ENCODE data around the gene IL1RAPL2.
"Not testable (repeated sequence)": the region's sequence is repeated elsewhere in the genome, so short reads cannot be mapped to it uniquely, and the experiment has no call there.

The IL1RAPL2 gene

DNA sequence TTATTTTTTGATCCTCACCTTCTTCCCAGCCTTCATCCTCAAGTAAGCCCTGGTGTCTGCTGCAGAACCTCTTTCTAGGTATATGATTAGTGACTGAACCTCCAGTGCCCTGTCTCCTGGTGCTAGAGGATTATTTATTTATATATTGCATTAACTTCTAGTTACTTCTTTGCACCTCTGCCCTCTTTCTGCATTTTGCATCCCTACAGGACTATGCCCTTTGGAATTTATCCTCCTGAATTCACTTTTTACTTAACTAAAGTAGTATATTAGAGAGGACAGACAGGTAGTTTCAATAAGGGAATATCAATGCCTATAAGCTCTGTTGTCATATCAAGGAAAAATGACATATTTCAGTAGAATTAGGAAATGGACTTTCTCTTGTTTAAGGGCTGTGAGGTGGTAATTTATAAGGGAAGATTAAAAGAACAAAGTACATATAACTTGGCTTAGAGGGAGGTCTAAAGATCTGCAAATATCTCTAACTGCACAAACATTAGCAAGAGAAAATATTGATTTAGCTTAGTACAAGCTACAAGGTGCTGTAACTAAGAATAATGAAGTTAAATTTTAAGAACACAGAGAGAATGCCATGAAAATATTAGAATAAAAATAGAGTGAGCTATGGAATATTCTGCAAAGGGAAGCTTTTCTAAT lies 472.8 kb downstream of the IL1RAPL2 start:
- no peak for DNase-seq

DNA sequence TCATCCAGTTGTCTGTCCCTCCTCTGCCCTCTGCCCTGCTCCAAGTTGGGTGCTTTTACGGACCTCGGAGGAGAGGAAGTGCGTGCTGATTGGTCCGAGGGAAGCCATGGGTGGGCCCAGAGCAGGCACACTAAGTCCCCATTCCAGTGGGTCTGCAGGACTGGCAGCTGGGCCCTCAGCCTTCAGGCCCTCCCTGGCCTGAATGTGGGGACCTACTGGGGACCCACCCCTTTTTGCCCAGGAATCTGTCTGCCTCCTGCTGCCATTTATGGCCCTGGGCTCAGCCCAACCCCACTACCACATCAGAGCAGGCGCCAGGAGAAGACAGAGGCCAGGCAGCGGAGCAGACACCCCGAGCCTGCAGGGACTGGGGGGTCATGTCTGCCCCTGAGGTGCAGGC lies 484.9 kb downstream of the IL1RAPL2 start:
- no peak for DNase-seq

DNA sequence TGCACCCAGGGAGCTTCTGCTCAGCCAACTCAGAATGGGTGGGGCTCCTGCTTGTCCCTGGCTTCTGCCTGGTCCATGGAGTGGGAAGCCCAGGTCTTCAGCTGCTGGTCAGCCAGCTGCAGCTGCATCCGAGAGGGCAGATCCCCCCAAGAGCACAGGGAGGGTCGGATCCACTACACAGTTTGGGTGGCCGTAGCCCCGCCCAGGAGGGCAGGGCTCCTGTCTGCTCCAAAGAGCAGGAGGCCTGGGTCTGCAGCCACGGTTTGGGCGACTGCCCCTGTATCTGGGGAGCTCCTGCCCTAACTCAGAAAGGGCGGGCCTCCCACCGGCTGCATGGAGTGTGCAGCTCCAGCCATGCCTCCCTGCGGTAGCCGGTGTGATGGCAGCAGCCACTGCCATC lies 485.4 kb downstream of the IL1RAPL2 start:
- no peak for DNase-seq

- DNase-seq, result no peak
These were observed 486.9 kb downstream of the IL1RAPL2 start for GRCh38 chrX:105052926-105053325.

DNA sequence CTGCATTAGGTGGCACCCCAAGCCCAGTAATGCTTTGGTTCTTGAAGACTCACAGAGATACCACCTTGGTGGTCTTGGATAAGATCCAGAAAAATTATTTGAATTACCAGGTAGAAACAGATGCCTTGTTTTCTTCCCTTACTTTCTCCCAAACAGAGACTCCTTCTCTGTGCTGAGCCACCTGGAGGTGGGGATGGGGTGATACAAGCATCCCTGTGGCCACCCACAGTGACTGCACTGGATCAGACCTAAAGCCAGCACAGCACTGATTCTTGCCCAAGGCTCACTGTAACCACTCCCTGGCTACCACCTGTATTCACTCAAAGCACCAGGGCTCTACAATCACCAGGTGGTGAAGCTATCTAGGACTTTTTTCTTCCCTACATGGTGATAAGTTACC lies 497.7 kb downstream of the IL1RAPL2 start:
- DNase-seq, result no peak

GRCh38 chrX:105098201-105098600 lies 532.2 kb downstream of the IL1RAPL2 start:
- no peak for DNase-seq

DNA sequence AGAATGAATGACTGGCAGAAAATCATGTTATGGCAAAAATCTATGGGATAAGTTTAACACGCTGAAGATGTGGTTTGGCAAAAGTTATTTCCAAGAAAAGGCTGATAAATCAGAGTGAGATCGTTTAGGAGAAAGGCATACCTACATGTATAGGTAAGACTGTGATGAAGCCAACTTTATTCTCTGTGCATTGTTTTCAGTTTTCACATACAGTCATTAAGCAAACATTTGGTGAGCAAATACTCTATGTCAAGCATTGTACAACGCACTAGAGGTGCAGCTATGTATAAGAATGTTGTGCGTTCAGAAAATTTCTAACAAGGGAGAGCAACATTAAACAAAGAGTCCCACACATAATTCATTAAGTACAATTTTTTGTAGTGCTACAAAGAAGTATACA lies 532.8 kb downstream of the IL1RAPL2 start:
- DNase-seq, result no peak

DNA sequence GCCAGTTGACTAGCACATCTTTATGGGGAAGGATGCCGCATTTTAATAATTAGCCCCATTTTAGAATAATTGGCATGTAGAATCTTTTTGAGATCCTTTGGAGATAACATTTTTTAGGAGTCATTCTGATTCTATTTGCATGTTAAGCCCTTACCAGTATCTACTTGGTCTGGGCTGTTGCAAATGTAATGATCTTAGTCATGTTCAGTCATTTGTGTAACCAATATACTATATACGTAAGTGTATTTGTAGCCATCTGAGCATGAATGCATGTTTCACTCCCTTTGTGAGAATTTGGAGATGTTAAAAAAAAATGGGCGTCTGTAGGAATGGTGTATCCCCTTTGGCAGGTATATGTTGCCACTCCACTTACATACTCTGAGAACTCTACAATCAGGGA lies 535.4 kb downstream of the IL1RAPL2 start:
- DNase-seq, result no peak

DNA sequence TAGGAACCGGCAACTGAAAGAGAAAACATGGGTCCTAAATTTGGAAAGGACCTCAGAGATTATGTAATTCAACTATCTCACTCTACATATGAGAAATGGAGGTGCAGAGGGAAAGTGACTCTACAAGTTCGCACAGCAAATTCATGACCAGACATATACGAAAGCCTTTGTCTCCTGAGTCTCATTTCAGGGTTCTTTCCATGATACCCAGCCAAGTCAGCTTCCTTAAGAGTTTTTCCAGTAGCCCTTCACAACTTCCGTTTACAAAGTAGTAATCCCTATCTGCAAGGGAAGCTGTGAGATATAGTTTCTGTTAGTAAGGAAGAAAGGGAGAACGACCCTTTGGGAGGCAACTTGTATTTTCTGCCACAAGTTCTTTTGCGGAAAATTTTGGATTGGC lies 543.9 kb downstream of the IL1RAPL2 start:
- DNase-seq, result no peak

DNA sequence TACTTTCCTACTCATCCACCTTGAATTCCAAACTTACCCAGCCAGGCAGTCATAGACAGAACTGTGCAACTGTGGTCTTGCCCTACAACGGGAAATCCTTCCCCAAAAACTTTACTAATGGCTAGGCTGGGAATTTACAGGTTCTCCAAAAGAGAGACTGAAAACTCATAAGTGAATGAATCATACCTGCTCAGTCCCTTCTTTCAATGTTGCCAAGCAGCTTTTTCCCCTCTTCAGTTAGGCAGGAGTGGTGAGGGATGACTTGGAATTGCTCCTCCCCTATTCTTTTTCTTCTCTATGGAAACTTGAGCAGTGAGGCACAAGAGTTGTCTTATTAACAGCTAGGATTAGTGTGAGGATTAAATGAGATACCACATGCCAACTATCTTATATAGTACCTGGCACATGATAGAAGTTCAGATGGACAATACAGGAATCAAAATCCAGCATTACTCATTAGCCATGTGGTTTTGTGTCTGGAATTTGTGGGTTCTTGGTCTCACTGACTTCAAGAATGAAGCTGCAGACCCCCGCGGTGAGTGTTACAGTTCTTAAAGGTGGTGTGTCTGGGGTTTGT lies 548.6 kb downstream of the IL1RAPL2 start:
- no peak for DNase-seq

- DNase-seq, result not testable (repeated sequence)
These were observed 549.8 kb downstream of the IL1RAPL2 start for GRCh38 chrX:105115596-105116320.

DNA sequence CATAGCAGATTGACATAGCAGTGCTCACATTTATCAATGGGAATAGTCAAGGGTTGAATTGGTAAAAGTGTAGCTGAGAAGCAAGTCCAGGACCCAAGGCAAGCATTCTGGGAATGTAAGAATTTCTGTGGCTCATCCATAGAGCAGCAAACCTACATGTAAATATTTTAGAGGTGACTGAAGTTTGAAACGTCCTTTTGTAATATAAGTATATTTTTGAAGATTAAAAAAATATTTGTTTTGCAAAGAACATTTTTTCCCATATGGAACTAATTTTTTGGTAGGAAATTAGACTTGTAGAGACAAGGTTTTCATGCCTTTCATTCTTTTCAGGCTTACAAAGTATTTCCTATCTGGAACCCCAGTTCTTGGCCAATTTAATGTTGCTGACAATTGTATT lies 550.5 kb downstream of the IL1RAPL2 start:
- DNase-seq, result no peak

DNA sequence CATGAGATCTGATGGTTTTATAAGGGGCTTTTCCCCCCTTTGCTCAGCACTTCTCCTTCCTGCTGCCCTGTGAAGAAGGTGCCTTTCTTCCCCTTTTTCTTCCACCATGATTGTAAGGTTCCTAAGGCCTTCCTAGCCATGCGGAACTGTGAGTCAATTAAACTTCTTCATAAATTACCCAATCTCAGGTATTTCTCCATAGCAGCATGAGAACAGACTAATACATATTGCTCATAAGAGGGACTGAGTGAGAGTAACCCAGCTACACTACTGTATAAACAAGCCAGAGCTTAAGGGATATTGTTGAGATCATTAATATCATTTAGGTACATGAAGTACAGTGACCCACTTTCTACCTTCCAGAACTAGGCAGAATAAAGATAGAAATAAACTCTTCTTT lies 551.6 kb downstream of the IL1RAPL2 start:
- DNase-seq, result no peak

- no peak for DNase-seq
These were observed 554.5 kb downstream of the IL1RAPL2 start for GRCh38 chrX:105120463-105120862.

- DNase-seq, result no peak
These were observed 555.2 kb downstream of the IL1RAPL2 start for GRCh38 chrX:105121186-105121585.

- no peak for DNase-seq
These were observed 560.2 kb downstream of the IL1RAPL2 start for GRCh38 chrX:105126201-105126600.

GRCh38 chrX:105134273-105134672 lies 568.3 kb downstream of the IL1RAPL2 start:
- no peak for DNase-seq

DNA sequence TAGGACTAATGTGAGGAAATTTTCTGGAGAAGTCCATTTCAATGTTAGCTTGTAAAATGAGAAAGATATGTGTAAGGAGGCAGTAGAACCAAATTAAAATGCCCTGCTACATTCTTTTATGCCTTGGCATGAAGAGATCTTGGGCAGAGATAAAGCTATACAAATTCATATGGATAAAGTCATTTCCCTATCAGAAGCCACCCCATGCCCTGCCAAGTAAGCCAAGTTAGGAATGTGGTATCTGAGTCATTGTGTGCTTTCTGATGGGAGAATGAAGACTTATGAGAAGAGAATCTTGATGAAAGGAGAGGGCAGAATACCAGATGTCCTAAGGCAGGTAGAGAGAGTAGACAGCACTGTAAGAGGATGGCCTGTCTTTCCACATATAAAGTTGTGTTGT lies 570.8 kb downstream of the IL1RAPL2 start:
- DNase-seq, result no peak

- DNase-seq, result no peak
These were observed 584.0 kb downstream of the IL1RAPL2 start for GRCh38 chrX:105150036-105150435.

DNA sequence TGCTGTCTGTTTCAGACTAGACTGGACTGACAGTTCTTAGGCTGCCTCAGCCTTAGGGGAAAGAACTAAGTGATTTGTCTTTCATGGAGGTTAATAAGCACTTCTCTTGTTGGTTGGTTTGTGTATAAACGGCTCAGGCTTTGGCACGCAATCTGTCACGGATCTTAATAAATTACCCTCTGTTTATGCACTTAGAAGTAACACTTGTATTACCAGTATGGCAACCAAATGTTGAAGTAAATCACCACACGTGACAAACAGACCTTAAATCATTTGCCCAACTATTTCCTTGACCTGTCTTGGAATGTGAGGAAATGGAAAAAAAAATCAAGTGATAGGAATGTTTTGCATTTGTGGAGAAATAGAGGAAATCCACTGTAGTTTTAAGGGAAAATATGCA lies 584.6 kb downstream of the IL1RAPL2 start:
- DNase-seq, result no peak

DNA sequence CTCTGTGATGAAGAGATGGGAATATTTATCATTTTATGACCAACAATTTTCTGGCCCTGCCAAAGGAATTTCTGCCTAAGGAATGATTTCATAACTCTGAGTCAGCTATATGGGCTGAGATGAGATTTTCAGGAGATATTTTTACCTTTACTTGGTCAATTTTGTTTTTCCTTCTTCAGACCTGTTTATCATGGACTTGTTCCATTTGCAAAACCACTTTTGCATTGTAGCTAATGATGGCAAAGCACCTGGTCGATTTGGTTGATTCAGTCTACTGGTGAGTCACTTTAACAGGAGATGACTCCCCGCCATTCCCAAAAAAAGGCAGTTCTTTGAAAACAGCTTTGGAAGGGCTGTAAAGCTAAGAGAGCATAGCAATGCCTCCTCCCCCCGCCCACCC lies 601.2 kb downstream of the IL1RAPL2 start:
- DNase-seq, result no peak

DNA sequence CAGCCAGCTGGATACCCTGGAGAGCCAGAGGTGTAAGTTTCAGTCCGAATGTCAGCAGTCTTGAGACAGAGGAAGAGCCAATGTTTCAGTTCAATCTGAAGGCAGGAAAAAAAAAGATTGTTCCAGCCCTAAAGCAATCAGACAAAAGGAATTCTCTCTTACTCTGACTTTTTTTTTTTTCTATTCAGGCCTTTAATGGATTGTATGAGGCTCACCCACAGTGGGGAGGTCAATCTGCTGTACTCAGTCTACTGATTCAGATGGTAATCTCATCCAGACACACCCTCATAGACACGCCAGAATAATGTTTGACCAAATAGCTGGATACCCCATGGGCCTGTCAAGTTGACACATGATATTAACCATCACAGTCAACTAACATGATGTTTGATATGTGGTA lies 602.6 kb downstream of the IL1RAPL2 start:
- DNase-seq, result no peak

- DNase-seq, result no peak
These were observed 607.1 kb downstream of the IL1RAPL2 start for GRCh38 chrX:105173071-105173470.

GRCh38 chrX:105179644-105180043 lies 613.6 kb downstream of the IL1RAPL2 start:
- DNase-seq, result no peak

GRCh38 chrX:105189093-105189492 lies 623.1 kb downstream of the IL1RAPL2 start:
- DNase-seq, result no peak

All from KG1 (cell line).